Femur (tissue), 1 donor: ENCODE results near the gene SGK2.

Experiments used
- DNase-seq: peaks from one replicate; pipeline ENCODE4 v3.0.0-alpha.2; 2017

Gene SGK2

DNA sequence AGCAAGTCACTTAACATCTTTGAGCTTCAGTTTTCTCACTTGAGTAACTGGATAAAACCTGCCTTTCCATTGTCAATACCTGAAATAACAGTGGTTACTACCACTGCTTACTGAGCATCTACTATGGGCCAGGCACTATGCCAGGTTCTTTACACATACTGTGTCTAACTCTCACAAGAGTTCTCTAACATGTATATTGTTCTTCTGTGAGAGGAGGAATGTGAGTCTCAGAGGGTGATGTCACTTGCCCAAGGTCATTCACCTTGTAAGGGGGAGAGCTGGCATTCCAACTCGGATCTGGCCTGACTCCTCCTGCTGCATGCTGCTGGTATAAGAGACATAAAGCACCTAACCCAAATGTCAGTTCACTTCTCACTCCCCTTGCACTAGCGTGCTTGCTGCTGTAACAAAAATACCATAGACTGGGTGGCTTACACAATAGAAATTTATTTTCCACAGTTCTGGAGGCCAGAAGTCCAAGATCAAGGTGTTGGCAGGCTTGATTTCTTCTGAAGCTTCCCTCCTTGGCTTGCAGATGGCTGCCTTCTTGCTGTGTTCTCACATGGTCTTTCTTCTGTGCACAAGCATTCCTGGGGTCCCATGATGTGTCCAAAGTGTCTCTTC is 21.9 kb upstream of the SGK2 start:
- no peak for DNase-seq

DNA sequence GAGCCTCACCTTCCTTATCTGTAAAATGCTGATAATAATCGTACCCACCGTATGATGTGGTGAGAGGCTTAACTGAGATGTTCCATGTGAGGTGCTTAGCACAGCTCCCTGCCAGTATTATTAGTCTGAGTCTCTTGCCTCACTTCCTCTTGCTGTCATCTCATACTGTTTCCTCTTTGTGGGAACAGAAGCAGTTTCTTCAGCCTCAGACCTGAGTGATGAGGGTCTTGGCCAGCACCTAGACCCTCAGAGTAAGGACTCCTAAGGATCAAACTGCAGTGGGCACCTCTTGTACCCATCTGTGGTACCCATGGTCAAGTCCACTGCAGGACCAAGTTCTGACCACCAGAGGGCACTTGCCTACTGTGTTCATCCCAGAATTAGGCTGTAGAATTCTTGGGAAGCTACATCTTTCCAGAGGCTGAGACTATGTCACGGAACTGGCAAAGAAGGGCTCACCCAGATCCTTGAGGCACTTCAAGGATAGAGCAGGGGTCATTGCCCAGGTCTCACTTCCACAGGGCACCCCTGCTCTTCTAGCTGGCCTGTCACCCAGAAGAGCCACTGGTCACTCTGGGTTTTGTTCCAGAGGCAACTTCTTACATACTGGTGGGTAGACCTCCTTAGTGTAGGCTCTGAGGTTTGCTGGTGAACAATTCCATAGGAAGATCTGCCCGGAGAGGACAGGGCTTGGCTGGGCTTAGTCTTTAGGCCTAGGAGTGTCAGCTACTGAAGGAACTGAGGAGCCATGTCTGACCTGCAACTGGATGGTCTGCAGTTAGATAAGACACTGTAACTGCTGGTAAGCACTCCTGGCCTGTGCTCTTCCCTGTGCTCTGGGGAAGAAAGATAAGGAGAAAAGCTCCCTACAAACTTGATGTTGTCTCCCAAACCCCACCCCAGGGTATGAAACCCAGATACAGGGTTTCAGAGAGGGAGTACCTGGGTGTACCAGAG is 20.6 kb upstream of the SGK2 start:
- DNase-seq, result peak; percentile 66

DNA sequence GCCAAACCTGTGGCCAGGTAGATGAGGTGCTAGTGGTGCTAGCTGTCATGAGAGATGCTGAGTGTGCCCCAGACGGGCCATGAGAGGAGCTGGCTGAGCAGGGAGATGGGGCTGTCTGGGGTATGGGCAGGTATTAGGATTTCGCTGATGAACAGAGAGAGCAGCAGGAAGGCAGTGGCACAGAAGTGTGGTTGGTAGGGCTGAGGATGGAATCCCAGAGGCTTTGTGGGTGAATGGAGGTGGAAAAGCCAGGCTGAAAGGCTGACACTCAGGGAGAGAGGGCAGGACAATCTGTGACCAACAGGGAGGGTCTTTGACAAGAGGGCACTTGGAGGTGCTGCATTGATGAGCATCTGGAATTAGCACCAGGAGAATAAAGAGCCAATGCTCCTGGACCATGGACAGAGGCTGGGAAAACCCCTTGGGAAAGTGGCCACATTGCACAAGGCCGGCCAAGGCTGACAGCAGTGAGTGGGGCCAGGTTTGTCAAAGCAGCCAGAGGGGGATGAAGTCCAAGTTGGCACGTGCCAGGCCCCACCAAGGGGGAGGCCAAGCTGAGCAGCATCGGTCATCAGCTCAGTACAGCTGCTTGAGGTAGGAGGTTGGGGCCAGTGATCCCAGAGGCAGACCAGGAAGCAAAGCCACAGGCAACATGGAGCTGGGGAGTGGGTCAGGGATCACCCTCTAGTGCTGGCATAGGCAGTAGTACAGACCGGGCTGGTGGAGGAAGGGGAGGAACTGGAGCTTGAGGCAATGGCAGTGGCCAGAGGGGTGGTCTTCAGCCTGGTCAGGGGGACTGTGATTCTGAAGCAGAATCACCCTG is 19.7 kb upstream of the SGK2 start:
- DNase-seq, result no peak

DNA sequence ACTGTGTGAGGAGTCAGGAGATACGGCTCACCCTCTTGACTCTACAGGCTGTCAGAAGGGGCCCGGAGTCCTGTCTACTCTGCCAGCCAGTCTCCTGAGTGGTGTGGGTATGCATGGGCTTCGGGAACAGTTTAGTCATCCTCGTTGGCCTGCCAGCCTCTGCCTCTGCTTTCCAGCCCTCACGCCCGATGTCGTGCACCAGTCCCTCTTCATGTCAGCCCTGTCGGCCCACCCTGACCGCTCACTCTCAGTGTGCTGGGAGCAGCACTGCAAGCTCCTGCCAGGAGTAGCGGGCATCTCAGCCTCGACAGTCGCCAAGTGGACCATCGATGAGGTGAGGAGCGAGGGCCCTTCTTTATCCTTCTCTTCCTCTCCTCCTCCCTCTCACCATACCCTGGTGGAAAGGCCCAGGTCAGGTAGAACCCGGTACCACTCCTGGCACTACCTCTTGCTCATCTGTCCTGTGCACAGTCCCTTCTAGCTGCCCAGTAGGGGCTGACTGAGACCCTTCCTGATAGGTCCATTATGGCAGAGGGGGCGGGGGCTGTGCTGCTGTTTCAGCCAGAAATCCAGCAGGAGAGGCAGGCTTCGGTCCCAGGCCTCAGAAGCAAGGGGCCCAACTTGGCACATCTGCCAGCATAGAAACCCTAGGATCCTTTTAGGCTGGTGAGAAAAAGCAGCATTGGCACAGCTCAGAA is 18.7 kb upstream of the SGK2 start:
- no peak for DNase-seq

DNA sequence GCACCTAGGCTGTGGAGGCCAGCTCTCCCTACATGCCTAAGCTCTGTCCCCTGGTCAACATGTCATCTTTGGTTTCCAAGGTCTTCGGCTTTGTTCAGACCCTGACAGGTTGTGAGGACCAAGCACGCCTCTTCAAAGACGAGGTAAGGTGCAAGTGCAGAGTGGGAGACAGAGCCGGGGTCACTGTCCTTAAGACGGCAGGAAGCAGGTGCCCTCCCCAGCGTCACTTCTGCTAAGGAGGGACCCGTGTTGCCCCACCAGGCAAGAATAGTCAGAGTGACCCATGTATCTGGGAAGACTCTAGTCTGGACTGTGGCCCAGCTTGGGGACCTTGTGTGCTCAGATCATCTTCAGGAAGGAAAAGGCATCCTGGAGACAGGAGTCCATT is 18.2 kb upstream of the SGK2 start:
- no peak for DNase-seq

DNA sequence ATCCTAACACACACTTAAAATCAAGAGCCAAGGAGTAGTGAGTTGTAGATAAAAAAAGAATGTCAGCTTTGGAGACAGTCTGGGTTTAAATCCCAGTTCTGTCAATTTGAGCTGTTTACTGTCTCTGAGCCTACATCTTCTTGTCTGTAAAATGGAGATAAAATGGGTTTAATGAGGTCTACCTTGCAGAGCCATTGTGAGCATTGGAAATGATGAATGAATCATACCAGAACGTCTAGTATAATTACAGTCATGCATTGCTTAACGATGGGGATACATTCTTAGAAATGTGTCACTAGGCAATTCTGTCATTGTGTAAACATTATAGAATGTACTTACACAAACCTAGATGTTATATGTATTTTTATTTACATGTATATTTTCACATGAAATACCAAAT is 17.6 kb upstream of the SGK2 start:
- no peak for DNase-seq

DNA sequence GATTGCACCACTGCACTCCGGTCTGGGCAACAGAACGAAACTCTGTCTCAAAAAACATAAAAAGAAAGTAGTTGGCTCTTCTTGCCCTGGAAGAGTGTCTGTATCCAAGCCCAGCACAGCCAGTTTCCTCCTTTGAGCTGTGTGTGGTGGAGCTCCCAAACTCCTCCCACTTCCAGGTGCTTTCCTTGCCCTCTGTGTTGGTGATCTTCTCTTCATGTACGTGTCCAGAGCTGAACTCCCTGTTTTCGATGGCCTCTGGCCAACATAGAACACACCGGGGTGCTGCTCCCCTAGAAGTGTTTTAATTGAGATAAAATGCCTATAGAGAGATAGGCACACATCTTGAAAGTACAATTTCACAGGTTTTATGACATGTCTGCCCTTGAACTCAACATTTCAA is 16.7 kb upstream of the SGK2 start:
- no peak for DNase-seq

DNA sequence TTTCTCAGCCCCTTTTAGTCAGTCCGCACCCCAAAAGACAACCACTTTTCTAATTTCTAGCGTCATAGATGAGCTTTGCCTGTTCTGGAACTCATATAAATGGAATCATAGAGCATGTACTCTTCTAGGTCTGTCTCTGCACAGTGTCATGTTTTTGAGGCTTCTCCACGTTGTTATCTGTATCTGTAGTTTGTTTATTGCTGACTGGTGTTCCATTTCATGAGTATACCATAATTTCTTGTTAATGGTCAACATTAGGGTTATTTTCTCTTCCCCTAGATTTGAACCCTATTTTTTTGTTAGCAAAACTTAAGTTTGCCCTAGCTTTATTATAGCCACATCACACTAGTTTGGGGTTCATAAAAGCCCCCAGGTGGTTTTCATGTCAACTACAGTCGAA is 16.2 kb upstream of the SGK2 start:
- DNase-seq, result no peak

DNA sequence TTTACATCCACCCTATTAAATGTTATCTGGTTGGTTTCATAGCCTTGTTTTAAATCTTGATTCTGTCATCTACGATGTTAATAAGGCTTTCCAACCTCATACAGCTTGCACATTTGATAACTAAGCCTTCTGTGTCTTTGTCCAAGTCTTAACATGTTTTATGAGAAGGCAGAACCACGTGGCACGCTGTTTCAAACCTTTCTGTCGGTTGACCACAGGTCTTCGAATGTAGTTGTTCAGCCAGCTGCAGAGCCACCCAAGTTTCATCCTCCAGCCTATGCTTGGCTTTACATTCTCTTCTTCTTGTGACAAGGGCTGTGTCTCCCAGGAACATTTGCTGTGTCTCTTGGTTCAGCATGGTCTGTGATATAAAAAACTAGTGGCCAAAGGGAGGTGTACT is 15.7 kb upstream of the SGK2 start:
- DNase-seq, result no peak

DNA sequence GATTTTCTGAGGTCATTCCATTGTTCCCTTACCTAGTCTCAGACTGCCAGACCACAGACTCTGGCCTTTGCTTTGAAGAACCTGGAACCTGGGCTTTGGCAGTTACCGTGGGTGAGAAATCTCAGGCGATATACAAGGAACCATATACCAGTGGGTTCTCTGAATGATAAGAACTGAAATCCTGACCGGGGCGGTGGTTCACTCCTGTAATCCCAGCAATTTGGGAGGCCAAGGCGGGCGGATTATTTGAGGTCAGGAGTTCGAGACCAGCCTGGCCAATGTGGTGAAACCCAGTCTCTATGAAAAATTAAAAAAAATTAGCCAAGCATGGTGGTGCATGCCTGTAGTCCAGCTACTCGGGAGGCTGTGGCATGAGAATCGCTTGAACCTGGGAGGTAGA is 14.3 kb upstream of the SGK2 start:
- DNase-seq, result no peak

DNA sequence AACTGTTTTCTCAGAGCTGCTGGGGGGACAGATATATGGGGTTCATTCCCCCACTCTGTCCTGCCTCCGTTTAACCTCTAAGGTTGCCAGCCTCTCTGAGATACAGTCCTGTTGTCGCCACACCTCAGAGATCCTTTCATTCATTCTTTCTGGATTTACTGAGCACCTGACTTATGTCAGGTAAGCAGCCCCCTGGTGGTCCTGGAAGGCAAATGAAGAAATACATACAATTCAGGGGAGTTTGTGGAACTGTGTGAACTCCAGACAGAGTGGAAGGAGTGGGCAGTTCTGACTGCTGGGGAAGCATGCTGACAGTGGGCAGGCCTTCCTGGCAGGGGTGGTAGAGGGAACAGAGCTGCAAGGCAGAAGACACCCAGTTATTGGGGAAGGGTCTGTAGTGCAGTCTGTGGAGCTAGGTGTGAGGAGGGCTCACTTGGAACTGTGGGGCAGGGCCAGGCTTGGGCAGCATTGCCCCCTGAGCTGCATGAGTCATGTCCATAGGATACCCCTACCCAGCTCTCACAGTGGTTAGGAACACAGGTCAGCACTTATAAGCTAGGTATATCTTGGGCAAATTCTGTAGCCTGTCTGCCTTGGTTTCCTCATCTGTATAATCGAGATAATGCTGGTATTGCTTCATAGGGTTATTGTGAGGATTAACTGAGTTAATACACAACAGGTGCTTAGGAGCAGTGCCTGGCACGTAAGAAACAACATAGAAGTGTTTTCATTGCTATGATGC is 12.8 kb upstream of the SGK2 start:
- no peak for DNase-seq

DNA sequence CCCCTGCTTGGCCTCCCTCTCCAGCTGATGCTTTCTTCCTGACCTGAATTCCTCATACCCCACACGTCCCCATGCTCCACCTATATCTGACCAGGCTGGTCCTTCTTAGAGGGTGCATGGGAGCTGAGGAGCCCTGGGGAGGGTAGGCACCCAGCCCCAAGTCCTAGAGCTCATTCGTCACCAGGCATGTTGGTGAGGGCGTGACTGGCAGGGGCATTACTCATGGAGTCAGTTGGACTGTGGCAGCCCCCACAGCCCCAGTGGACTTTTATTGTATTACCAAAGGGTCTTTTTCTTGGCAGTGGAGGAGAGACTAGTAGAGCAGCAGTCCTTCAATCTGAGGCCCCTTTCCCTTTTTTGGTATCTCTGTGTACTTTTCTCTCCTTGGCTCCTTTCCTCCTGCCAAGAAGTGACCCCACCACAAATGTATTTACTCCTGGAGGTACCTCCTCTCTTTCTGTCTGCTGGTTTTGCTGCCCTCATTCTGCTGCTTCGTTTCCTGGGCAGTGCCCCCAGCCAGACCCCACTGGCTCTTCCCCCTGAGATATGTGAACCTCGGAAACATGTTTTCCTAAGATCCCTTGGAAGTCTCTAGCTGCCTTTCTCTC is 10.4 kb upstream of the SGK2 start:
- DNase-seq, result no peak

DNA sequence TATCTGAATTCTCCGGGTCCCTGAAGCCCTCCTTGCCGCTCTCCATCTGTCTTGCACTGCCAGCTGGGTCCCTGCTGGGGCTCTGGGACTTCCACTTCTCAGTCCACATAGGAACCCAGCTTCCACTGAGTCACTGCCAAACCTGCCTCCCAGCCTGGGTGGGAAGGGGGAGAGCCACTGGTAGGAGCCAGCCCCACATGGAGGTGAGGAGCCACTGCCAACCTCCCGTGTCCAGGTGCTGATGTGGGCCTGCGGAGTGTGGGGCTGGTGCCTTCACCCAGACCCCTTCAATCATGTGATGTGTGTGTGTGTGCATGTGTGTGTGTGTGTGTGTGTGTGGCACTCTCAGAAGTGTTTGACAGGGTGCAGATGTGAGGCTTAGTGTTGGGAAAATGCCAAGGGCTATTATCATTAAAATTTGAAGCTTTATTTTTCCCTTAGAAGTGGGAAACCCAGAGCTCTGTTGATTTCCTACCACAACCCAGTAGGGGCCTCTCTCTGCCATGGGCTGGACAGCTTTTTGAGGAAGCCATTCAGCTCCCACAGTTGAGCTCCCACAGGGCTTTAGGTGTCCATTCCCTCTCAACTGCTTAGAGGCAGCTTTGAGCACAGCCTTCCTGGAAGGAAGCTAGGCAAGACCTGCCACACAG is 9.3 kb upstream of the SGK2 start:
- DNase-seq, result no peak

DNA sequence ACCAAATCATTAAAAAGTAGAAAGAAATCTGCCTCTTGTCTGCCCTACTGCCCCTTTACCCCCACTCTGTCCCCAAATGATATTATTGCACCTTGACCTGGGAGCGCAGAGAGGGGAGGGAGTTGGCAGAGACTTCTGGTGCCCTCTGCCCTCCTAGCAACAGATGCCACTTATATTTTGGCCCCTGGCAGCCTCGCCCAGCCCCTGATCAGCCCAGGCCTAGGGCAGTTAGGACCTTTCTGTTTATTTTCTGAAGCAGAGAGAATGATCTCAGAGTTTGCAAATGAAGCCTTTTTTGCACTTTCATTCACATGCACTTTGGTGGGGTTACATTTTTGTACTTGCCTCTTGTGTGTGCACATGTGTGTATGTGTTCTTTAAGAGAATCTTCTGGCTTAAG is 8.4 kb upstream of the SGK2 start:
- DNase-seq, result no peak

DNA sequence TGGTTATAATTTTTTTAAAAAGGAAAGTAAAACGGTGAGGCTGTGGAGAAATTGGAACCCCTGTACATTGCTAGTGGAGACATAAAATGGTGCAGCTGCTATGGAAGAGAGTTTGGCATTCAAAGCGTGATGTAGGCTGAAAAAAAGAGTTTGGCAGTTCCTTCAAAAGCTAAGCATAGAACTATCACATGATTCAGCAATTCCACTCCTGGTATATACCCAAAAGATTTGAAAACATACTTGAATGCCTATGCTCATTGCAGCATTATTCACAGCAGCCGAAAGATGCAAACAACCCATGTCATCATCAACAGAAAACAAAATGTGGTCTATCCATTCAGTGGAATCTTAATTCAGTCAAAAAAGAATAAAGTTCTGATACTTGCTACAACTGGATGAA is 4.5 kb upstream of the SGK2 start:
- no peak for DNase-seq

DNA sequence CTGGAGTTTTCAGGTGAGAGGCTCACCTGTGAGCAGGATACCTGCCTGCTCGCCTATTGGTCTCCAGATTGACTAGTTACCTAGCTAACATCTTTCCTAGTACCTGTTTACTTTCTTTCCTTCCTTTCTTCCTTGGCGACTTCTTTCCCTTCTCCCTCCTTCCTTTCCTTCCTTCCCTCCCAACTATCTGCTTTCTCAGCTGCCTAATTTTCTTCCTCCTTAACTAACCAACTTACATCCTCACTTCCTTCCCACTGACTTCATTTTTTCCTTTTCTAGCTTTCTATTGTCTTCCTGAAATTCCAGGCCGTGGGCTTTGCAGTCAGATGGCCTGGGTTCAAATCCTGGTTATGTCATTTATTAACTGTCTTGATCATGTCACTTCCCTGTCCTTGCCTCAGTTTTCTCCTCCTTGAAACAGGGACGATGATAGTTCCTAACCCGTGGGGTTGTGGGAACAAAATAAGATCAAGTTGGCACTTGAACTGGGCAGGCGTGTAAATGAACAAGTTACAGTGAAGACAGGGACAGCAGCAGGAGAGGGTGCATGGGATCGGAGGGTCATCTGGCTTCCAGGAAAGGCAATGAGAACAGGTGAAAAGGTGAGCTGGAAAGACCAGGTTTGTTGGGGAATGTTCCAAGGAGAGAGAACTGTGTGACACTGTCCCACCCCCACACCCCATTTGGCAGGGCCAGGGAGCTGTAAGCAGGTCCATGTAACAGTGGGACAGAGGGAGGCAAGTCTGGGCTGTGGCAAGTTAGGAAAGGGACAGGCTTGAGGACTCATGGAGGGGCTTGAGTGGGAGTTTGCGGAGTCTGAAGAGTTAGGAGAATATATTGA is 540 bp downstream of the SGK2 start:
- DNase-seq, result no peak

DNA sequence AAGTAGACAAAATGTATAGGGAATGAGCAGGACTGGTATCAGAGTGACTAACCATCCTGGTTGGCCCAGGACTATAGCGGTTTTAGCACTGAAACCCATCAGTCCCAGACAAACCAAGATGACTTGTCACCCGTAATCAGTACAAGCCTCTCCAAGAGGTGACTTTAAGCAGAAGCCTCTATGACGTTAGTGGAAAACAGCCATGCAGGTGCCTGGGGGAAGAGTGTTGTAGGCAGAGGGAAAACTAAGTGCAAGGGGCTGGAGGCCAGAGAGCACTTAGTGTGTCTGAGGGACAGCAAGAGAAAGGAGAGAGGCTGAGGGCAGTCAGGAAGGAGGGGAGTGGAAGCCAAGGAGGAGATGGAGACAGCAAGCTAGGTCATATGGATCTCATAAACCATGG is 2.1 kb downstream of the SGK2 start:
- no peak for DNase-seq

DNA sequence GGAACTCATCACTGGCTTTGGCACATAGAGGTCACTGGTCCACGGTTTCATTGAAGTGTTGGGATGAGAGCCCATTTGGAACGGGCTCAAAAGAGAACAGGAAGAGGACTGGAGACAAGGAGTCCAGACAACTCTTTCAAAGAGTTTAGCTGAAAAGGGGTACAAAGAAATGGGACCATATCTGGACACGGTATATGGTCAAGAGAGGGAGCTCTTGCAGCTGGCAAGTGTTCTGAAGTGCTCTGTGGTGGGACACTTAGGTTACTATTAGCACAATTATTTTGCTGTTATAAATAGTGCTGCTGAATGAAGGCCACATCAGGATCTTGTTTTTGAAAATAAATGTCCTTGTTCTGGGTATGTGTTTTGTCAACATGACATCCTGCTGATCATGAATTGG is 4.6 kb downstream of the SGK2 start:
- DNase-seq, result no peak

DNA sequence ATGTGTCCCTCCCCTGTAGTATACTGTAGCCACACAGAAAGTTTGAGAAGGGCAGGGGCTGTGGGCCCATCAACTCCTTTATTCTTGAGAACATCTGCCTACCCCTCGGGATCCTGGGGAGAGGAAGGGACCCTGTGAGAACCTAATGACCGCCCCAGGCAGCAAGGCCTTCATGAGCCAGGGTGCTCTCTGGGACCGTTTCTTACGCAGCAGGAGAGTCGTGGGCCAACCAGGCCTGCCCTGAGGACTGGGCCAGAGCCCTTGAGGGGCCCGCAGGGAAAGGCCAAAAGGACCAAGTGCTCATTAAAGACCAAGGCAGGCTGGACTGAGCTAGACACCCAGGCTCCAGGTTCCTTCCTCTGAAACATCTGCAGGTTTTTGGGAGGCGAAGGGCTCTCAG is 5.2 kb downstream of the SGK2 start:
- DNase-seq, result no peak

DNA sequence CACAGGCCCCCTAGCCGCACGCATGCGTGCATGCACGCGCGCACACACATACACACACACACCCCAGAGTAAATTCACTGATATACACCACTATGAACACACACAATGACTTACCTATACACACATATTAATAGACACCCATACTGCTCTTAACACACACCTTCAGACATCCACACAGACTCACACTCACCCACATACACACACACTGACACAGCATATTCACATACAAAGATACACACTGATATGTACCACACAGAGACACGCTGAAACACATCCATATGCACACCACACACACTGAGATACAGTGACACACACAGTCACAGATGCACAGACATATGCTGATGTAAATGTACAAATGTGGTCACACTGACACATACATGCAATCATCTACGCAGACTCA is 5.6 kb downstream of the SGK2 start:
- no peak for DNase-seq
